Ramos (cell line): Measurements from ENCODE around the gene BCL3.
"Not testable (repeated sequence)": the region's sequence is repeated elsewhere in the genome, so short reads cannot be mapped to it uniquely, and the experiment has no call there.

ENCODE experiments used
- in situ Hi-C: fragments of 300-500 bp; cut with MboI; formaldehyde crosslinking; loops from one replicate; pipeline ENCODE4 v1.14.3; 2022; ENCODE audit warnings: low sequenced_read_pairs; ENCODE audit not compliant: unreplicated experiment

The BCL3 gene, protein sequence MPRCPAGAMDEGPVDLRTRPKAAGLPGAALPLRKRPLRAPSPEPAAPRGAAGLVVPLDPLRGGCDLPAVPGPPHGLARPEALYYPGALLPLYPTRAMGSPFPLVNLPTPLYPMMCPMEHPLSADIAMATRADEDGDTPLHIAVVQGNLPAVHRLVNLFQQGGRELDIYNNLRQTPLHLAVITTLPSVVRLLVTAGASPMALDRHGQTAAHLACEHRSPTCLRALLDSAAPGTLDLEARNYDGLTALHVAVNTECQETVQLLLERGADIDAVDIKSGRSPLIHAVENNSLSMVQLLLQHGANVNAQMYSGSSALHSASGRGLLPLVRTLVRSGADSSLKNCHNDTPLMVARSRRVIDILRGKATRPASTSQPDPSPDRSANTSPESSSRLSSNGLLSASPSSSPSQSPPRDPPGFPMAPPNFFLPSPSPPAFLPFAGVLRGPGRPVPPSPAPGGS

DNA sequence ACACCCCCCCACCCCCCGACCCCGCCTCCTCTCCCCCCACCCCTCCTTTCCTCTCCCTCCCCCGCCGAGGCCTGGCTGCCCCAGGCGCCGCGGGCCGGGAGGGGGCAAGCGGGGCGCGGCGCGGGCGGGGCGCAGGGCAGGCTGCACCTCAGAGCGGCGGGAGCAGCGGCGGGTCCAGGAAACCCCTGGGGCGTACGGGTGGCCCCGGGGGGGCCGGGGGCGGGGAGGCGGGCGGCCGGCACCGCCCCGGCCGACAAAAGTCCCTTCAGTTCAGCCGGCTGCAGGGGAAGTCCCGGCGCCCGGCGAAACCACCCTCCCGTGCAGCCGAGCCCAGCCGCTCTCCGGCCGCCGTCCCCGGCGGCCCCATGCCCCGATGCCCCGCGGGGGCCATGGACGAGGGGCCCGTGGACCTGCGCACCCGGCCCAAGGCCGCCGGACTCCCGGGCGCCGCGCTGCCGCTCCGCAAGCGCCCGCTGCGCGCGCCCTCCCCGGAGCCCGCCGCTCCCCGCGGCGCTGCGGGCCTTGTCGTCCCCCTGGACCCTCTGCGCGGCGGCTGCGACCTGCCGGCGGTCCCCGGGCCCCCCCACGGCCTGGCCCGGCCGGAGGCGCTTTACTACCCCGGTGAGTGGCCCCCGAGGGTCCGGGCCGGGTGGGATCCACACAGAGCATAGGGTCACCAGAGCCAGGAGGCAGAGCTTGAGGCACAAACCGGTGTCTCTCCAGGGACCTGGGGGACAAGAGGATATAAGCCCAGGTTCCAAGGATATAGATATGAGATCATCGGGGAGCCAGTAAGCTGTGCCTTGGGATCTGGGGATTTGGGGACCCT lies at the start of gene BCL3:
BCL3 (plus strand) TSS at position 283 of the 829 bp plus-strand sequence; CDS start at position 366, 83 bp downstream.
- in situ Hi-C loops, result no loop called here

DNA sequence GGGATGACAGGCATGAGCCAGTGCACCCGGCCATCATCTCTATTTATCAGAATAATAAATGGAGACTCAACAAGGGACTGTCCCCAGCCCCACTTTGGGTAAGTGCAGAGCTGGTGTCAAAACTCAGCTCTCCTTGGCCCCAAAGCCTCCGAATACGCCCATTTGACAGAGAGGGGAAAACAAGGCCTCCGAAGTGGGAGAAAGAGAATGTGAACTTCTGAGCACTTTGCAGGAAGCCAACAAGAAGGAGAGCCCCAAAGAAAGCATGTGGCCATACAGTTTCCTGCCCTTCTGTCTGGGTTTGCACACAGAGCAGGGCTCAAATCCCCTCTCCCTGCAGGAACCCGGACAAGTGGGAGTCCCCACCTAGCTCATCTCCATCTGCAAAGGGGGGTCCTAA lies 48.0 kb upstream of the BCL3 start:
- in situ Hi-C loops, result no loop called here

DNA sequence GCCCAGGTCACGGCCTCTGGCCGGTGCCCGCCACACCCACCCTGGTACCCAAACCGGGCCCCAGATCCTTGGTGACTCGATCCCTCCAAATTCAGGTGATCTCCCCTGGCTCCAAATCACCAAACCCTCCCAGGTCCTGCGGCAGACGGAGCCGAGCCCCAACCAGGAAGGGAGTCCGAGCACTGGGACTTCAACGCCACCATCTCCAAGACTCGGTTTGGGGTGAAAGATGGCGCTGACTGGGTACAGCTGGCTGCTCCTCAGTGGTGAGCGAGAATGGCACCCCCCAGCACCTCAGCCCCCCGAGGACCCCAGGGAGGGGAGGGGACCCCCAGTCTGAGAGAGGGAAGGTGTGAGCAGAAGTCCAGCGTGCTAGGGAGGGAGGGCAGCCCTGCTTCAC lies 47.3 kb upstream of the BCL3 start:
- in situ Hi-C loops, result no loop called here

DNA sequence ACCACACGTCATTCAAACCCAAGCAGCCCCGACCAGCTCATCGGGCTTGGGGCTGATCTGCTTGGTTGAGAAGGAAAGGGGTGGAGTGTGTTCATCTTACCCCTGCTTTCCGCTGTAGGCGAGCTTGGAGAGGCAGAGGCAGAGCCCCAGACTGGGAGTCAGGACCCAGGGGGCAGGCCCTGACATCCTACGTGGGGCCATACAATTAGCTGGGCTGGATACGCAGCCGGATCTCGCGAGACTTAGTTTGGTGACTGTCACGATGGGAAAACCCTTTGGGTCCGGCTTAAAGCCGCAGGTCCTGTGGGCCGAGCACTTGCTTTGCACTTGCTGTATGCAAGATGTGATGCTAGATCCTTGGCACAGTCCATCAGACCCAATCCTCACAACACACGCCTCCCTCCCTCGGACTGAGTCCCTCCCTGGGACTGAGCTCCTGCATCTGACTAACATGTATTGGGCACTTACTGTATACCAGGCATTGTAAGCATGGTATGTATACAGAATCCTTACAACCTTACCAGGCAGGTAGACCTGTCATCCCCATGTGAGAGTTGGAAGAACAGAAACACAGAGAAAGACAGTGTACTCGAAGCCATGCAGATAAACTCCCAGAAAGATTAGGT lies 45.8 kb upstream of the BCL3 start:
- in situ Hi-C loops, result no loop called here

DNA sequence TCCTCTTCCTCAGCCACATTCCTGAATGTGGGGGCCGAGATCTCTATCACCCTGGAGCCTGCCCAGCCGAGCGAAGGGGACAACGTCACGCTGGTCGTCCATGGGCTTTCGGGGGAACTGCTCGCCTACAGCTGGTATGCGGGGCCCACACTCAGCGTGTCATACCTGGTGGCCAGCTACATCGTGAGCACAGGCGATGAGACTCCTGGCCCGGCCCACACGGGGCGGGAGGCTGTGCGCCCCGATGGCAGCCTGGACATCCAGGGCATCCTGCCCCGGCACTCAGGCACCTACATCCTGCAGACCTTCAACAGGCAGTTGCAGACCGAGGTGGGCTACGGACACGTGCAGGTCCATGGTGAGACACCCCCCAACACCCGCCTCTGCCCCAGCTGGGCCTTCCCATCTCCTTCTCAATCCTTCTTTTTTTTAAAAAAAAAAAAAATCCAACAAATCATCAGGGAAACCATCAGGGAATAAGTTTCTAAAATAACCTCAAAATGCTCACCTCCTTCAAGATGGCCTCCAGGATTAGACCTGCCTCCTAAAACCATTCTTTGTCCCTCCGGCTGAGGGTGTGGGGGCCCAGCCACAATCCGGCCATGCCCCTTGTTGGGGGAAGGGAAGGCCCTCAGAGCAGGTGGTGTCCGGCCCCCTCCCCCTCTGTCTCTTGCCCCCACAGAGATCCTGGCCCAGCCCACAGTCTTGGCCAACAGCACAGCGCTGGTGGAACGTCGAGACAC lies 45.0 kb upstream of the BCL3 start:
- in situ Hi-C loops, result no loop called here

DNA sequence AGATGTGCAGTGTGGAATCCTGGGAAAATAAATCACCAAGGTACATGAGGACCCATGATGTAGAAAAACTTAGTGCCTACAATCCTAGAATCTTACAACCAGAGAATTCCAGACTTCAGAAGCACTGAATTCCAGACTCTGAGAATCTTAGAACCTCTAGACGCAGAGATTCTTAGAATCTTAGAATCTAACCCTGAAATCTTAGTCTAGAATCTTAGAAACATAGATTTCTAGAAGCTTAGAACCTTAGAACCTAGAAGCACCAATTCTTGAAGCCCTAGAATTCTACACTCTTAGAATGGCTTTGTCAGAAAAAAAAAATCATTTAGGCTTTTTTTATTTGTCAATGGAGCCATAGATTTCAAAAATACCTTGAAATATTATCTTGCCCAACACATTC lies 43.5 kb upstream of the BCL3 start:
- in situ Hi-C loops, result no loop called here

DNA sequence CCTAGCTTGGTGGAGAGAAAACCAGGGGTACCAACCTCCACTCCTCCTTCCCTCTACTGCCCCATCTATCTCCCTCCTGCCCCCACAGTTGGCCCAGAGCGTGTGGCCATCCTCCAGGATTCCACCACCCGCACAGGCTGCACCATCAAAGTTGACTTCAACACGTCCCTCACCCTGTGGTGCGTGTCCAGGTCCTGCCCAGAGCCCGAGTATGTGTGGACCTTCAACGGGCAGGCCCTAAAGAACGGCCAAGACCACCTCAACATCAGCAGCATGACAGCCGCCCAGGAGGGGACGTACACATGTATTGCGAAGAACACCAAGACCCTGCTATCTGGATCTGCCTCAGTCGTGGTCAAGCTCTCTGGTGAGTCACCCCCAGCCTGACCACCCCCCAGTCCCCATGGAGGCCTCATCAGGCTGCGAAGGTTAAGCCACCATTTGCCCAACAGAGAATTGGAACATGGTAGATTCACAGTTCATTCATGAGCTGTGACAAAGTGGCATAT lies 43.0 kb upstream of the BCL3 start:
- in situ Hi-C loops, result no loop called here

DNA sequence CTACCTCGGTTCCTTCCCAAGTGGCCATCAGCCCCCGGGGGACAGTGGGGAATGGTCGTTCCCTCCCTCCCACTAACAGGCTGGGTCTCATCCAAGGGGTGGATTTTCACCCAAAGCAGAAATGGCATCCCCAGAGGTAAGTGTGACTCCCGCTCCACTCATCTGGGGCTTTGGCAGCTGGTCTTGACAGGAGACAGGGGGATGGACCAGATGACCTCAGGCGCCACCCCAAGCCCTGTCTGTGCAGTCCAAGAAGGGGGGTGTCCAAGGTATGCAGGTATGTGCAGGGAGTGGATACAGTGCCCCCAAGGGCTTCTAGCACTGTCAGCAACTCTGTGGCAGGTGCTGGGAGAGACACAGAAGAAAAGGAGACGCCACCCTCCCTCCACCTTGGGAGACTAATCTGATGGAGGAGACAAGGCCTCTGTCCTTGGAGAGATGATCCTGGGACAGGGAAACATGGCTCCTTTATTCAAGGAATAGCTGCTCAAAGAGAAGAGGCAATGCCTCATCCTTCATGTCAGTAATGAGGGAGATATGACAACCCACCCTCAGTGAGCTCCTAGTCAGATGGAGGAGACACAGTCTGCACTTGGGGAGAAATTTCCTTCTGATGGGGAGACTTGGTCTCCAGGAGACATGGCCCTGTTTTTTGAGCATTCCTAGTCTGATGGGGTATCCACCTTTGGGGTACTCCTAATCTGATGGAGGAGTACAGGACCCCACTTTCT lies 41.8 kb upstream of the BCL3 start:
- in situ Hi-C loops, result no loop called here

DNA sequence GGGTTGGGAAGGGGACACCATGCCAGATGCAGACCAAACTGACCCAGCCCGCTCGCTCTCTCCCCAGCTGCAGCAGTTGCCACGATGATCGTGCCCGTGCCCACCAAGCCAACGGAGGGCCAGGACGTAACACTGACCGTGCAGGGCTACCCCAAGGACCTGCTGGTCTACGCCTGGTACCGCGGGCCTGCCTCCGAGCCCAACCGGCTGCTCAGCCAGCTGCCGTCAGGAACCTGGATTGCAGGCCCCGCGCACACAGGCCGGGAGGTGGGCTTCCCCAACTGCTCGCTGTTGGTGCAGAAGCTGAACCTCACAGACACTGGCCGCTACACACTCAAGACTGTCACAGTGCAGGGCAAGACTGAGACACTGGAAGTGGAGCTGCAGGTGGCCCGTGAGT lies 40.7 kb upstream of the BCL3 start:
- in situ Hi-C loops, result no loop called here

DNA sequence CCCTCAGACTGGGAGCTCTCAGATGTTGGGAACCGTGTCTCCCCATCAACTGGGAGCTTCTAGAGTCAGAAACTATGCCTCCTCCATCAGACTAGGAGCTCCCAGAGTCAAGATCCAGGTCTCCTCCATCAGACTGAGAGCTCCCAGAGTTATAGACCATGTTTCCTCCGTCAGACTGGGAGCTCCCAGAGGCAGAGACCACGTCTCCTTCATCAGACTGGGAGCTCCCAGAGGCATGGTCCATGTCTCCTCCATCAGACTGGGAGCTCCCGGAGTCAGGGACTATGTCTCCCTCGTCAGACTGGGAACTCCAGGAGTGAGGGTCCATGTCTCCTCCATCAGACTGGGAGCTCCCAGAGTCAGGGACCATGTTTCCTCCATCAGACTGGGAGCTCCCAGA lies 39.6 kb upstream of the BCL3 start:
- in situ Hi-C loops, result no loop called here

DNA sequence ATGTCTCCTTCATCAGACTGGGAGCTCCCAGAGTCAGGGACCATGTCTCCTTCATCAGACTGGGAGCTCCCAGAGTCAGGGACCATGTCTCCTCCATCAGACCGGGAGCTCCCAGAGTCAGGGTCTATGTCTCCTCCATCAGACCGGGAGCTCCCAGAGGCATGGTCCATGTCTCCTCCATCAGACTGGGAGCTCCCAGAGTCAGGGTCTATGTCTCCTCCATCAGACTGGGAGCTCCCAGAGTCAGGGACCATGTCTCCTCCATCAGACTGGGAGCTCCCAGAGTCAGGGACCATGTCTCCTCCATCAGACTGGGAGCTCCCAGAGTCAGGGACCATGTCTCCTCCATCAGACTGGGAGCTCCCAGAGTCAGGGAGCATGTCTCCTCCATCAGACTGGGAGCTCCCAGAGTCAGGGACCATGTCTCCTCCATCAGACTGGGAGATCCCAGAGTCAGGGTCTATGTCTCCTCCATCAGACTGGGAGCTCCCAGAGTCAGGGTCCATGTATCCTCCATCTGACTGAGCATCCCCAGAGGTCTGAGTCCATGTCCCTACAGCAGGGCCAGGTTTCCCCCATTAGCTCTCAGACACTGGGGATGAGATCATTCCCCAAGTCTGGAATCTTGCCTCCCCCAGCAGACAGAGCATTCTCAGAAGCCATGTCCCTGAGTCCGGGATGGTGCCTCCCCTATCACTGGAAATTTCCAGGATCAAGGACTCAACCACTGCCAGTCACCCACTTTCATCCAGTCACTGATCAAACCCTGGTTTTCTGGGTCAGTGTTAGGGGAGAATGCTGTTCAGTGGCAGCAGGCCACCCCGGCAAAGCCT lies 38.9 kb upstream of the BCL3 start:
- in situ Hi-C loops, result not testable (repeated sequence)

DNA sequence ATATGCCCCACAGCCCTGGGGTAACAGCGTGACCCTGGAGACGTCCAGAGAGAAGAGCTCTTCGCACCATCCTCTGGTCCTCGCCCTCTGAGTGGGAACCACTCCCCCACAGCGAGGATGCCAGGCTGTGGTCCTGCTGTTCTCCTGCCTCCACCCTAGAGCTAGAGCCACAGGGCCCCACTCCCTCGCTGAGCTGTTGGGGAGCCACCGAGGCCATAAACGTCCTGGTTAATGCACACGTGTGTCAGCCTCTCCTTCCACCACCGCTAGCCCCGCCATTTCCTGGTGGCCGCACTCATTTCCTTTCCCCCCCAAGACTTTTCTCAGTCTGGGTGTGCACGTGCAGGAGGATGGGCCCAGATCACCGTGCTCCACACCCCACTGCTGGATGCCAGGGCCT lies 38.0 kb upstream of the BCL3 start:
- in situ Hi-C loops, result no loop called here

DNA sequence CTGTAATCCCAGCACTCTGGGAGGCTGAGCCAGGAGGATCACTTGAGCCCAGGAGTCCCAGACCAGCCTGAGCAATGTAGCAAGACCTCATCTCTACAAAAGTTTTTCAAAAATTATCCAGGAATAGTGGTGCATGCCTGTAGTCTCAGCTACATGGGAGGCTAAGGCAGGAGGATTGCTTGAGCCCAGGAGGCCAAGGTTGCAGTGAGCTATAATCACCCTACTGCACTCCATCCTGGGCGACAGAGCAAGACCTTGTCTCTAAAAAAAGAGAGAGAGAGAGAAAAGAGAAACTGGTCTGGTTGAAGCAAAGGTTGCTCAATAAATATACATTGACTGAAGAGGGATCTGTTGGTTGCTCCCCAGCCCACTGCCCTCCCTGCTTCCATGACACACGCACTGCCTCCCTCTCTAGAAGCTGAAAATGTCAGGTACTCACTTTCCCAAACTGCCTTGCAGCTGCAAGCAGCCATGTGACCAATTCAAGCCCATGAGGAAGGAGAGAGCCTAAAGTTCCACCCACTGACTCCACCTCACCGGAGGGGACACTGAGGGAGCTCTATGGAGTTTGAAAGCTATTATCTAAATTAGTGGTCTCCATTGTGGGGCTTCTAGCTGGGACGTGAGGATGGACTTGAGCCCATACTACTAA lies 35.5 kb upstream of the BCL3 start:
- in situ Hi-C loops, result no loop called here

DNA sequence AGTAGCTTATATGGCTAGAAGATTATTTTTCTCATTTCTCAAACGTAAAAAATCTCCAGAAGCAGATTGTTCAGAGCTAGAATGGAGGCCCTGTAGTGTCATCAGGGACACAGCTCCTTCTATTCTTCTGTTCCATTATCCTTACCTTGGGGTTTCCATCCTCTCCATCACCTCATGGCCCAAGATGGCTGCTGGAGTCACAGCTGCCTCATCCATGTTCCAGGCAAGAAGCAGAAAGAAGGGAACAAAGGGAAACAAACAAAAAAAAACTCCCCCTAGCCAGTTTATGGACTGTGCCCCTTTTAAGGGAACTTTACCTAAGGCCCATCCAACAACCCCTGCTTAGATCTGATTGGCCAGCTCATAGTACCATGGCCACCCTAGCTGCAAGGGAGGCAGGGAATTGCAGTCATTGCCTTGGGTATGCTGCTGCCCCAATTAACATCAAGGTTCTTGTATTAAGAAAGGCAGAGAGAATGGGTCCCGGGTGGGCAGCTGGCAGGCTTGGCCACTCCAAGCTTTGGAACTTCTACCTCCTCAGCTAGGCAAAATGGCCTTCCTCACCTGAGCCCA lies 33.8 kb upstream of the BCL3 start:
- in situ Hi-C loops, result no loop called here

DNA sequence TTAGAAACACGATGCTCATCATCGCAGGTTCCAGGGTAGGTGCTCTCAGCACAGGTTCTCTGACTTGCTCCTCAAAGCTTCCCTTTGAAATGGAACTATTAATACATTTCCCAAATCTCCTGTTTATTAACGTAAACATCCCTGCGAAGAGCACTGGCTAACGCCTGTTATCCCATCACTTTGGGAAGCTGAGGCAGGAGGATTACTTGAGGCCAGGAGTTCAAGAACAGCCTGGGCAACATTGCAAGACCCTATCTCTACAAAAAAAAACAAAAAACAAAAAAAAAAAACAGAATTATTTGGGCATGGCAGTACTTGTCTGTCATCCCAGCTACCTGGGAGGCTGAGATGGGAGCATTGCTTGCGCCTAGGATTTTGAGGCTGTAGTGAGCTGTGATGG lies 30.9 kb upstream of the BCL3 start:
- in situ Hi-C loops, result no loop called here

DNA sequence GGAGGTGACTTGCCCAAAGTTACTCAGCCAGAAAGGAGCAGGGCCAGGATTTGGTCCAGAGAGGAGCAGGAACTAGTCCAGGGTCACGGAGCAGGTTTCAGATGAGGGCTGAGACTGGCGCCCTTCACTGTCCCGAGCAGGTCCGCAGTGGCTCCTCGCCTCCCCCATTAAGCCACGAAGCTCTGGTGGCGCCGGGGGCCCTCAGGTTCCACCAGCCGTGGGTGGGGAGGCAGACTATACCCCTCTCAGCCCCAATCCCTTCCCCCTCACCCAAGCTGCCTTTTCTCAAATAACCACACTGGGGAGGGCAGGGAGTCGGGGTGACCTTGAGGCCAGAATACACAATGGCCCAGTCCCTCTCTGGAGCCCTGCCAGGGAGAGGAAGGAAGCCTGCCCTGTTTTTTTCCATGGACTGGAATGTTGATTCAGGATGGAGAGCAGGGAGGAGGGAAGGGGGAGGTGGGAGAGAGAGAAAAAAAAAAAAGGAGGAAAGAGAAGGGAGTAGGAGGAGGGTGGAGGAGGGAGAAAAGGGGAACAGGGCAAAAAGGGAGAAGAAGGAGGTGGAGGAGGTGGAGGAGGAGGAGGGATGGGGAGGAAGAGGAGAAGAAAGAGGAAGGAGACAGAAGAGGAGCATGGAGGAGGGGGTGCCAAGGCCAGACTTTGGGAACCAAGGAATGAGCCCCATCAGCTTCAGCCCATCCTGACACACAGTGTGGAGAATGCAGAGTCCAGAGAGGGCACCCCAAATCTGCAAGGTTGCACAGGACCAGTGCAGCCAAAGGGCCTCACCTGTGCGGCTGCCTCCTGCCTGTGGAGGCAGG lies 29.9 kb upstream of the BCL3 start:
- in situ Hi-C loops, result no loop called here

DNA sequence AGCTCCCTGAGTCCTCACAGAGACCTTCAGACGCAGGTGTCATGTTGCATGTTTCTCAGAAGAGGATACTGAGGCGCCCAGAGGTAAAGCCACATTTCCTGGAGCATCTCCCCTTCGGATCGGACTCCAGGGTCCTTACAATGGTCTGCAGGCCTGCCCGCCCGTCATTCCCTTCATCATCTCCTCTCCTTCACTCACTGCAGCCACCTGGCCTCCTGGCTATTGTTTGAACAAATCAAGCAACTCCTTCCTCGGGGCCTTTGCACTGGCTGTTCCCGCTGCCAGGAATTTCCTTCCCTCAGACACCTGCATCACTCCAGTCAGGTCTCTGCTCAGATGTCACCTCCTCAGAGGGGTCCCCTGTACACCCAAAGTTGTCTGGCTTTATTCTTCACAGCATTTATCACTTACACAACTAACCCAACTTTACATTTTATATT lies 29.2 kb upstream of the BCL3 start:
- in situ Hi-C loops, result no loop called here
